ENCODE data around the gene TNFSF13. TPM values are rescaled to one million over a fixed set of nuclear protein-coding genes. Genes with fewer than 3 reads are reported as not detected.

Gene TNFSF13
- total RNA-seq, 1 experiment from 2014 or later = 3.2 TPM

DNA sequence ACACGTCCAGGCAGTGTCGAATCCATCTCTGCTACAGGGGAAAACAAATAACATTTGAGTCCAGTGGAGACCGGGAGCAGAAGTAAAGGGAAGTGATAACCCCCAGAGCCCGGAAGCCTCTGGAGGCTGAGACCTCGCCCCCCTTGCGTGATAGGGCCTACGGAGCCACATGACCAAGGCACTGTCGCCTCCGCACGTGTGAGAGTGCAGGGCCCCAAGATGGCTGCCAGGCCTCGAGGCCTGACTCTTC, 13.7 kb downstream of the TNFSF13 start (continued):
- TF ChIP-seq AFF4 (CRISPR knock-in tag; IDR thresholded peaks at IDR 0.05; ENCODE audit: borderline replicate concordance) (0 out of 2 replicates have a peak, but pooled peaks have one; percentile 26), USF1 (CRISPR knock-in tag; IDR thresholded peaks at IDR 0.05) (peak; percentile 96)

GRCh38 chr17:7572588-7573323, 14.2 kb downstream of the TNFSF13 start:
- H3K36me3 Mint-ChIP-seq = peaks cover 71% of the 10 kb centered on the region
- H3K4me1 Mint-ChIP-seq = peaks cover 46% of the 10 kb centered on the region
- CTCF ChIA-PET = interaction anchor here (1.2 to 3.4 kb wide), 4 partner anchors 12 to 17 kb away, joined by 5 to 22 read pairs (median 8); partner anchors contain the start of gene SOX15
- ATAC-seq (no peak; the same call in 1 of the 2 replicates), DNase-seq (ENCODE audit: low spot score) (peak; percentile 100)
- peak overlapping the region; percentile 93 for H3K4me3 Mint-ChIP-seq
- H3K27ac Mint-ChIP-seq = peak overlapping the region; percentile 100
- no peaks in the 10 kb centered on the region for H3K9me3 Mint-ChIP-seq
- H3K27me3 Mint-ChIP-seq (ENCODE audit: low read depth) = no peaks in the 10 kb centered on the region
- POLR2A ChIA-PET = interaction anchor here (0.6 to 3.5 kb wide), 6 partner anchors 11 to 169 kb away, joined by 3 to 22 read pairs (median 4); partner anchors contain the start of genes MPDU1, SOX15, TMEM256 and TNFSF13
- TF ChIP-seq, protein P1, sequence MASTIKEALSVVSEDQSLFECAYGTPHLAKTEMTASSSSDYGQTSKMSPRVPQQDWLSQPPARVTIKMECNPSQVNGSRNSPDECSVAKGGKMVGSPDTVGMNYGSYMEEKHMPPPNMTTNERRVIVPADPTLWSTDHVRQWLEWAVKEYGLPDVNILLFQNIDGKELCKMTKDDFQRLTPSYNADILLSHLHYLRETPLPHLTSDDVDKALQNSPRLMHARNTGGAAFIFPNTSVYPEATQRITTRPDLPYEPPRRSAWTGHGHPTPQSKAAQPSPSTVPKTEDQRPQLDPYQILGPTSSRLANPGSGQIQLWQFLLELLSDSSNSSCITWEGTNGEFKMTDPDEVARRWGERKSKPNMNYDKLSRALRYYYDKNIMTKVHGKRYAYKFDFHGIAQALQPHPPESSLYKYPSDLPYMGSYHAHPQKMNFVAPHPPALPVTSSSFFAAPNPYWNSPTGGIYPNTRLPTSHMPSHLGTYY (CRISPR knock-in tag; IDR thresholded peaks at IDR 0.05) = peak; percentile 91
- no peak for TF ChIP-seq ELF4 (CRISPR knock-in tag; IDR thresholded peaks at IDR 0.05; ENCODE audit: low read depth)
- TF ChIP-seq, protein P2, sequence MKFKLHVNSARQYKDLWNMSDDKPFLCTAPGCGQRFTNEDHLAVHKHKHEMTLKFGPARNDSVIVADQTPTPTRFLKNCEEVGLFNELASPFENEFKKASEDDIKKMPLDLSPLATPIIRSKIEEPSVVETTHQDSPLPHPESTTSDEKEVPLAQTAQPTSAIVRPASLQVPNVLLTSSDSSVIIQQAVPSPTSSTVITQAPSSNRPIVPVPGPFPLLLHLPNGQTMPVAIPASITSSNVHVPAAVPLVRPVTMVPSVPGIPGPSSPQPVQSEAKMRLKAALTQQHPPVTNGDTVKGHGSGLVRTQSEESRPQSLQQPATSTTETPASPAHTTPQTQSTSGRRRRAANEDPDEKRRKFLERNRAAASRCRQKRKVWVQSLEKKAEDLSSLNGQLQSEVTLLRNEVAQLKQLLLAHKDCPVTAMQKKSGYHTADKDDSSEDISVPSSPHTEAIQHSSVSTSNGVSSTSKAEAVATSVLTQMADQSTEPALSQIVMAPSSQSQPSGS (CRISPR knock-in tag; IDR thresholded peaks at IDR 0.05; ENCODE audit: borderline replicate concordance, low read depth) = no peak
- no peak for TF ChIP-seq MYBL2 (CRISPR knock-in tag; IDR thresholded peaks at IDR 0.05)
- TF ChIP-seq HMGA2 (CRISPR knock-in tag; IDR thresholded peaks at IDR 0.05) = no peak
- TF ChIP-seq RORB (CRISPR knock-in tag; IDR thresholded peaks at IDR 0.05) = peak; percentile 77; the same call in 1 of the 2 replicates
- TF ChIP-seq ZNF532 (CRISPR knock-in tag; IDR thresholded peaks at IDR 0.05; ENCODE audit: borderline replicate concordance) = peak; percentile 94; the same call in 1 of the 2 replicates
- TF ChIP-seq ZNF232 (CRISPR knock-in tag; IDR thresholded peaks at IDR 0.05) = peak; percentile 30; the same call in 1 of the 2 replicates
- peak; percentile 84 for TF ChIP-seq PRRX2 (CRISPR knock-in tag; IDR thresholded peaks at IDR 0.05)
- TF ChIP-seq, protein P3, sequence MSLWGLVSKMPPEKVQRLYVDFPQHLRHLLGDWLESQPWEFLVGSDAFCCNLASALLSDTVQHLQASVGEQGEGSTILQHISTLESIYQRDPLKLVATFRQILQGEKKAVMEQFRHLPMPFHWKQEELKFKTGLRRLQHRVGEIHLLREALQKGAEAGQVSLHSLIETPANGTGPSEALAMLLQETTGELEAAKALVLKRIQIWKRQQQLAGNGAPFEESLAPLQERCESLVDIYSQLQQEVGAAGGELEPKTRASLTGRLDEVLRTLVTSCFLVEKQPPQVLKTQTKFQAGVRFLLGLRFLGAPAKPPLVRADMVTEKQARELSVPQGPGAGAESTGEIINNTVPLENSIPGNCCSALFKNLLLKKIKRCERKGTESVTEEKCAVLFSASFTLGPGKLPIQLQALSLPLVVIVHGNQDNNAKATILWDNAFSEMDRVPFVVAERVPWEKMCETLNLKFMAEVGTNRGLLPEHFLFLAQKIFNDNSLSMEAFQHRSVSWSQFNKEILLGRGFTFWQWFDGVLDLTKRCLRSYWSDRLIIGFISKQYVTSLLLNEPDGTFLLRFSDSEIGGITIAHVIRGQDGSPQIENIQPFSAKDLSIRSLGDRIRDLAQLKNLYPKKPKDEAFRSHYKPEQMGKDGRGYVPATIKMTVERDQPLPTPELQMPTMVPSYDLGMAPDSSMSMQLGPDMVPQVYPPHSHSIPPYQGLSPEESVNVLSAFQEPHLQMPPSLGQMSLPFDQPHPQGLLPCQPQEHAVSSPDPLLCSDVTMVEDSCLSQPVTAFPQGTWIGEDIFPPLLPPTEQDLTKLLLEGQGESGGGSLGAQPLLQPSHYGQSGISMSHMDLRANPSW (CRISPR knock-in tag; conservative IDR thresholded peaks at IDR 0.05; ENCODE audit: low read depth) = no peak
- TF ChIP-seq, protein P4, sequence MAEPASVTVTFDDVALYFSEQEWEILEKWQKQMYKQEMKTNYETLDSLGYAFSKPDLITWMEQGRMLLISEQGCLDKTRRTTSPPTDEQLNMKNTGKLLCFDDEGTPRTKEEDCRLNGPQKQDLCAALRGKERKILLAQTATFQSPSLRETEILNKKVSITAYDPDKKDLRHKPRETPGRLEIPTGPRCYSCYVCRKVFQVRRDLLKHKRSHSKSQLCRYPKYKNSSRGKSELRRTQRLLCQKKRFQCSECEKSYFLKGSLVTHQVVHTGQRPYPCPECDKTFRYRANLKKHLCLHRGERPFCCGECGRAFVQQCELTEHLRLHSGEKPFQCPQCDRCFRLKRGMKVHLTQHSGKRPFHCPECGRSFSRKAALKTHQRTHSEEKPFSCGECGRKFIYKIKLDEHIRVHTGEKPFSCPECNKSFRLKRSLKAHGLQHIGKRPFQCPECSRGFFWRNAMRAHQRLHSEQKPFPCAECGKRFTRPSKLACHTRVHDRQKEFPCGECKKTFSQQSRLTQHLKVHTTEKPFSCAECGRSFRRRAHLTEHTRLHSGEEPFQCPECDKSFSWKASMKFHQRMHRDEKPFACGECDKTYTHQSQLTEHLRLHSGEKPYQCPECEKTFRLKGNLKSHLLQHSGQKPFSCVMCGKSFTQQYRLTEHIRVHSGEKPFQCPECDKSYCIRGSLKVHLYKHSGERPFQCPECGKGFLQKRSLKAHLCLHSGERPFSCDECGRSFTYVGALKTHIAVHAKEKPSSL (CRISPR knock-in tag; conservative IDR thresholded peaks at IDR 0.05) = peak; percentile 86; the same call in 1 of the 2 replicates
- no peak for TF ChIP-seq ZNF219 (CRISPR knock-in tag; IDR thresholded peaks at IDR 0.05; ENCODE audit: borderline replicate concordance)
- TF ChIP-seq, protein P5, sequence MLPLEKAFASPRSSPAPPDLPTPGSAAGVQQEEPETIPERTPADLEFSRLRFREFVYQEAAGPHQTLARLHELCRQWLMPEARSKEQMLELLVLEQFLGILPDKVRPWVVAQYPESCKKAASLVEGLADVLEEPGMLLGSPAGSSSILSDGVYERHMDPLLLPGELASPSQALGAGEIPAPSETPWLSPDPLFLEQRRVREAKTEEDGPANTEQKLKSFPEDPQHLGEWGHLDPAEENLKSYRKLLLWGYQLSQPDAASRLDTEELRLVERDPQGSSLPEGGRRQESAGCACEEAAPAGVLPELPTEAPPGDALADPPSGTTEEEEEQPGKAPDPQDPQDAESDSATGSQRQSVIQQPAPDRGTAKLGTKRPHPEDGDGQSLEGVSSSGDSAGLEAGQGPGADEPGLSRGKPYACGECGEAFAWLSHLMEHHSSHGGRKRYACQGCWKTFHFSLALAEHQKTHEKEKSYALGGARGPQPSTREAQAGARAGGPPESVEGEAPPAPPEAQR (CRISPR knock-in tag; IDR thresholded peaks at IDR 0.05) = no peak
